Measurements from ENCODE around the gene COPA. TPM values are rescaled to one million over a fixed set of nuclear protein-coding genes. Genes with fewer than 3 reads are reported as not detected.

COPA gene
- total and polyA plus RNA-seq, 8 donors, result 42.4 to 243 (median 85.2) TPM

DNA sequence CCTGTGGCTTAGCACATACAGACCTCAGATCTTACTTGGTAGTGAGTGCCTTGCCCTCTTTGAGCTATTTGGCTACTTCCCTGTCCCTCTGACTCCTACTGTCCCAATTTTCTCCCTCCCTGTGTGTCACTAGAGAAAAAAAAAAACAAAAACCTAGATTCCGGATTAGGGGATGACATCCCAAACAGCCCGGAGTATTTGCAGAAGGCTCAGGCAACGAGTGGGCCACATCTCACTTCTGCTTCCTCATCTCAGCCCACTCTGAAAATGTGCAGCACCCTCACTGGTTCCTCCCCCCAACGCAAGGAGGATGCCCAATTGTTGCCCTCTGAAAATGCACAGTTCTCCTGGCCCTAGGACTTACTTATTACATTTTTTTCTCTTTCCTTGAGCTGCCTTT lies 28.7 kb upstream of the COPA start:
- Histone ChIP-seq H3K4me1 (peaks cover 4 to 24% (median 10%) of the 10 kb centered on the region in 4 donors), H3K27me3 (peaks cover 0 to 57% (median 6%) of the 10 kb centered on the region in 3 donors), H3K9me3 (no peaks in the 10 kb centered on the region), H3K4me3 (no peak overlapping the region), H3K27ac (no peak overlapping the region), H3K36me3 (no peaks in the 10 kb centered on the region)
- no peak for DNase-seq
- intact Hi-C loops (cut with DNase I; ENCODE audit: low total_unique reads), result no loop called here
- 72 to 88% (median 77%) methylated on average over 4 of the region's 4 CpGs for WGBS, 5 donors
- TF ChIP-seq EP300 (IDR thresholded peaks at IDR 0.05) (no peak), POLR2AphosphoS5 (IDR thresholded peaks at IDR 0.05) (no peak), POLR2A (IDR thresholded peaks at IDR 0.05) (no peak)
- TF ChIP-seq, protein P1, sequence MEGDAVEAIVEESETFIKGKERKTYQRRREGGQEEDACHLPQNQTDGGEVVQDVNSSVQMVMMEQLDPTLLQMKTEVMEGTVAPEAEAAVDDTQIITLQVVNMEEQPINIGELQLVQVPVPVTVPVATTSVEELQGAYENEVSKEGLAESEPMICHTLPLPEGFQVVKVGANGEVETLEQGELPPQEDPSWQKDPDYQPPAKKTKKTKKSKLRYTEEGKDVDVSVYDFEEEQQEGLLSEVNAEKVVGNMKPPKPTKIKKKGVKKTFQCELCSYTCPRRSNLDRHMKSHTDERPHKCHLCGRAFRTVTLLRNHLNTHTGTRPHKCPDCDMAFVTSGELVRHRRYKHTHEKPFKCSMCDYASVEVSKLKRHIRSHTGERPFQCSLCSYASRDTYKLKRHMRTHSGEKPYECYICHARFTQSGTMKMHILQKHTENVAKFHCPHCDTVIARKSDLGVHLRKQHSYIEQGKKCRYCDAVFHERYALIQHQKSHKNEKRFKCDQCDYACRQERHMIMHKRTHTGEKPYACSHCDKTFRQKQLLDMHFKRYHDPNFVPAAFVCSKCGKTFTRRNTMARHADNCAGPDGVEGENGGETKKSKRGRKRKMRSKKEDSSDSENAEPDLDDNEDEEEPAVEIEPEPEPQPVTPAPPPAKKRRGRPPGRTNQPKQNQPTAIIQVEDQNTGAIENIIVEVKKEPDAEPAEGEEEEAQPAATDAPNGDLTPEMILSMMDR (IDR thresholded peaks at IDR 0.05), result no peak

DNA sequence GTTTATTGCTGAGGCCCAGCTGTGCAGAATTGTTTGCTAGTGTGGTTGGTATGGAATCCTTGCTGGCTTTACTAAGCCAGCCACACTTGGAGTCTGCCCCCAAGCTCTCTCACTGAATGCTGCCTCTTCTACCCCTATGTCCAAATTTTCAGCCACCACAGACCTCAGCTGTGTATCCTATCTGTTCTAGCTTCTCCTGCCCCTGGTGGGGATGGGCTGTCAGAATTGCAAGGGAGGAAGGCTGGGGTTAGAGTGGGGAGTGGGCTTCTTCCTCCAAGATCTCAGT lies 28.2 kb upstream of the COPA start:
- no peak overlapping the region for H3K27ac ChIP-seq
- H3K36me3 ChIP-seq, result no peaks in the 10 kb centered on the region
- H3K4me3 ChIP-seq, result no peak overlapping the region
- no peak for DNase-seq
- H3K4me1 ChIP-seq, result peaks cover 2 to 20% (median 8%) of the 10 kb centered on the region in 4 donors
- TF ChIP-seq POLR2A (IDR thresholded peaks at IDR 0.05) (no peak), POLR2AphosphoS5 (IDR thresholded peaks at IDR 0.05) (no peak), EP300 (IDR thresholded peaks at IDR 0.05) (no peak)
- TF ChIP-seq, protein P1 (IDR thresholded peaks at IDR 0.05), result no peak
- H3K27me3 ChIP-seq, result peaks cover 0 to 59% (median 6%) of the 10 kb centered on the region in 3 donors
- H3K9me3 ChIP-seq, result no peaks in the 10 kb centered on the region
- intact Hi-C loops (cut with DNase I; ENCODE audit: low total_unique reads), result no loop called here

DNA sequence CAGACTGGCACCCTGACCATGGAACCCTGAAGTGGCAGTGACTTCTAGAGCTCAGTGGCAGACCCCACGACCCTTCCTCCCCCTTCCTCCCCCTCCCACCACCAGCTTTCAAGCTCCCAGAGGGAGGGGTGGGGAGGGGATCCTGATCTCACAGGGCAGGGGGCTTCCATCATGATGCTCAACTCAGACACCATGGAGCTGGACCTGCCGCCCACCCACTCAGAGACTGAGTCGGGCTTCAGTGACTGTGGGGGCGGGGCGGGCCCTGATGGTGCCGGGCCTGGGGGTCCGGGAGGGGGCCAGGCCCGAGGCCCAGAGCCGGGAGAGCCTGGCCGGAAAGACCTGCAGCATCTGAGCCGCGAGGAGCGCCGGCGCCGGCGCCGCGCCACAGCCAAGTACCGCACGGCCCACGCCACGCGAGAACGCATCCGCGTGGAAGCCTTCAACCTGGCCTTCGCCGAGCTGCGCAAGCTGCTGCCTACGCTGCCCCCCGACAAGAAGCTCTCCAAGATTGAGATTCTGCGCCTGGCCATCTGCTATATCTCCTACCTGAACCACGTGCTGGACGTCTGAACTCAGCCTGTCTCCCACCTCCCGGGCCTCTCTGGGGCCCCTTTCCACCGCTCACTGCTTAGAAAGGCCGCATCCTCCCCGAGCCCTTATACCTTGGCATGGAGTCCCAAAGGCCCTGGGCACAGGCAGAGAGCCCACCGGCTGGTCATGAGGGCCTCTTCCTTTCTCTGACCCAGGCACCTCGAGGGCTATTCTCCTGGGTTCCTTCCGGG lies 27.7 kb upstream of the COPA start:
- DNase-seq, result no peak
- H3K27me3 ChIP-seq, result peaks cover 0 to 55% (median 6%) of the 10 kb centered on the region in 3 donors
- 53 to 68% (median 64%) methylated on average over 14 to 42 of the region's 42 CpGs for WGBS, 5 donors
- H3K4me1 ChIP-seq, result peaks cover 0 to 14% (median 5%) of the 10 kb centered on the region in 4 donors
- H3K9me3 ChIP-seq, result no peaks in the 10 kb centered on the region
- no peaks in the 10 kb centered on the region for H3K36me3 ChIP-seq
- no peak overlapping the region for H3K4me3 ChIP-seq
- no peak for TF ChIP-seq EP300 (IDR thresholded peaks at IDR 0.05)
- no peak for TF ChIP-seq POLR2AphosphoS5 (IDR thresholded peaks at IDR 0.05)
- no peak for TF ChIP-seq POLR2A (IDR thresholded peaks at IDR 0.05)
- TF ChIP-seq, protein P1 (IDR thresholded peaks at IDR 0.05), result no peak
- intact Hi-C loops (cut with DNase I; ENCODE audit: low total_unique reads), result no loop called here
- no peak overlapping the region for H3K27ac ChIP-seq

DNA sequence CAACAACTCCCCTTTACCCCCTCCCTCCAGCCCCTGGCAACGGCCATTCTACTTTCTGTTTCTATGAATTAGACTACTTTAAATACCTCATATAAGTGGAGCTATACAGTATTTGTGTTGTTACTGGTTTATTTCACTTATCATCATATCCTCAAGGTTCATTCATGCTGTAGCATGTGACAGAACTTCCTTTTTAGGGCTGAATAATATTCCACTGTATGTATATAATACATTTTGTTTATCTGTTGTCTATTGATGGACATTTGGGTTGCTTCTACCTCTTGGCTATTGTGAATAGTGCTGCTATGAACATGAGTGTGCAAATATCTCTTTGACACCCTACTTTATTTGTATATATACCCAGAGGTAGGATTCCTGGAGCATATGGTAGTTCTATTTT lies 26.0 kb upstream of the COPA start:
- DNase-seq, result no peak
- H3K4me1 ChIP-seq, result no peaks in the 10 kb centered on the region
- H3K27me3 ChIP-seq, result peaks cover 0 to 44% (median 6%) of the 10 kb centered on the region in 3 donors
- H3K4me3 ChIP-seq, result no peak overlapping the region
- intact Hi-C loops (cut with DNase I; ENCODE audit: low total_unique reads), result no loop called here
- no peaks in the 10 kb centered on the region for H3K36me3 ChIP-seq
- WGBS, 5 donors, result 57 to 85% (median 77%) methylated on average over 1 of the region's 1 CpG
- TF ChIP-seq, protein P1 (IDR thresholded peaks at IDR 0.05), result no peak
- TF ChIP-seq POLR2A (IDR thresholded peaks at IDR 0.05) (no peak), EP300 (IDR thresholded peaks at IDR 0.05) (no peak), POLR2AphosphoS5 (IDR thresholded peaks at IDR 0.05) (no peak)
- H3K27ac ChIP-seq, result no peak overlapping the region
- H3K9me3 ChIP-seq, result no peaks in the 10 kb centered on the region

Data from stomach (tissue), 9 donors.